ENCODE data around the gene EFEMP1.
"Not testable (repeated sequence)": the region's sequence is repeated elsewhere in the genome, so short reads cannot be mapped to it uniquely, and the experiment has no call there.

GRCh38 chr2:55827428-55827827 is 96.2 kb downstream of the EFEMP1 start:
- not testable (repeated sequence) for TF ChIP-seq POLR2A, CTCF (IDR thresholded peaks at IDR 0.05)

Data from prostate gland (tissue), 2 donors.